A673 (cell line): ENCODE measurements around the gene SEMA4G.

Experiments used
- CTCF ChIP-seq: fragments of 300-800, 200-600 bp; sonication (generic); conservative IDR thresholded peaks from 2 replicates; pipeline ENCODE4 v1.5.1; 2017; ENCODE audit warnings: low read depth, mild to moderate bottlenecking, antibody characterized with exemption, low read length, moderate library complexity, mixed read lengths
- EZH2 ChIP-seq: fragments of 200-600 bp; sonication (generic); IDR thresholded peaks from 2 replicates; pipeline ENCODE4 v1.6.1; 2017; ENCODE audit warnings: borderline replicate concordance, low read depth, mild to moderate bottlenecking, mixed read lengths, antibody characterized with exemption, low read length; ENCODE audit not compliant: poor library complexity, severe bottlenecking

- no peak for TF ChIP-seq CTCF
- TF ChIP-seq EZH2: no peak
Observed at GRCh38 chr10:101006593-101007098, 37.3 kb downstream of the SEMA4G start.
